PC-3 (cell line): Measurements from ENCODE around the gene VCX.

Experiments used
- CTCF ChIP-seq: fragments of 300-600 bp; sonication (generic); conservative IDR thresholded peaks from 2 replicates; pipeline ENCODE4 v1.5.1; 2017; ENCODE audit warnings: antibody characterized with exemption, low read depth, mild to moderate bottlenecking, low read length
- EZH2phosphoT487 ChIP-seq: fragments of 300-600 bp; sonication (generic); IDR thresholded peaks from 2 replicates; pipeline ENCODE4 v1.6.1; 2018; ENCODE audit warnings: mild to moderate bottlenecking, antibody characterized with exemption, low read length, borderline replicate concordance

- TF ChIP-seq CTCF (no peak), EZH2phosphoT487 (no peak)
Measured at GRCh38 chrX:7876957-7877356, 34.0 kb downstream of the VCX start.
